K562 (cell line): ENCODE results near the gene DDR1. TPM values are rescaled to one million over a fixed set of nuclear protein-coding genes. Genes with fewer than 3 reads are reported as not detected.

Experiments
- ARHGAP35 ChIP-seq: fragments of 450-650 bp; IDR thresholded peaks from 2 replicates; pipeline ENCODE4 v1.6.1; 2018; ENCODE audit not compliant: partially characterized antibody
- ATF4 ChIP-seq: fragments of 450-650 bp; formaldehyde crosslinking; IDR thresholded peaks from 2 replicates; pipeline ENCODE4 v1.4.0; 2022; ENCODE audit warnings: mild to moderate bottlenecking, moderate library complexity
- BCOR ChIP-seq: fragments of 450-650 bp; IDR thresholded peaks from 2 replicates; pipeline ENCODE4 v1.6.1; 2016
- BHLHE40 ChIP-seq: IDR thresholded peaks from 2 replicates; pipeline ENCODE4 v1.6.1; 2011; ENCODE audit warnings: low read length, improper control_type of control experiment
- BRCA1 ChIP-seq, 2 experiments: fragments of 450-650 bp in 1 of 2; sonication (generic) in 1 of 2; formaldehyde crosslinking in 1 of 2; IDR thresholded peaks; 2 replicates each; pipeline versions ENCODE4 v1.5.0 to v1.6.1; 2017 to 2020; ENCODE audit warnings: mild to moderate bottlenecking in 1 of 2, missing genetic modification reagents in 1 of 2
- ESRRA ChIP-seq: fragments of 450-650 bp; IDR thresholded peaks from 2 replicates; pipeline ENCODE4 v1.6.1; 2014; ENCODE audit warnings: low read depth, mild to moderate bottlenecking, moderate library complexity, borderline replicate concordance
- FOXA1 ChIP-seq: fragments of 450-650 bp; IDR thresholded peaks from 2 replicates; pipeline ENCODE4 v1.6.1; 2016; ENCODE audit warnings: mild to moderate bottlenecking, borderline replicate concordance
- FOXA3 ChIP-seq, 2 experiments: fragments of 450-650 bp in 1 of 2; sonication (generic) in 1 of 2; formaldehyde crosslinking; IDR thresholded peaks in 1 of 2; conservative IDR thresholded peaks in 1 of 2; 2 replicates each; pipeline versions ENCODE4 v1.4.0 to v1.8.0; 2020 to 2022; ENCODE audit warnings: mild to moderate bottlenecking in 2 of 2, missing genetic modification reagents in 1 of 2
- IFI16 ChIP-seq: fragments of 250-450 bp; sonication (Bioruptor Pico); IDR thresholded peaks from 2 replicates; pipeline ENCODE4 v2.1.2; 2022; ENCODE audit warnings: mild to moderate bottlenecking, inconsistent platforms
- MLLT1 ChIP-seq, 2 experiments: fragments of 450-650 bp; IDR thresholded peaks; 2 replicates each; pipeline ENCODE4 v1.6.1; 2016
- MYC ChIP-seq, 2 experiments: fragments of 250-450 bp in 1 of 2; sonication (Bioruptor Pico) in 1 of 2; IDR thresholded peaks; 2 replicates each; pipeline versions ENCODE4 v1.5.1 to v1.6.1; 2012 to 2021; ENCODE audit warnings: low read depth in 2 of 2, borderline replicate concordance in 1 of 2, improper control_type of control experiment in 1 of 2, low read length in 1 of 2, mild to moderate bottlenecking in 1 of 2, moderate library complexity in 1 of 2
- PRPF4 ChIP-seq: fragments of 200-400 bp; formaldehyde crosslinking; IDR thresholded peaks from one replicate; pipeline ENCODE4 v1.6.1; 2017; ENCODE audit warnings: low read length, low read depth, mild to moderate bottlenecking; ENCODE audit not compliant: insufficient read depth, poor library complexity, severe bottlenecking
- SAP30 ChIP-seq: fragments of 200-600 bp; sonication (generic); IDR thresholded peaks from 2 replicates; pipeline ENCODE4 v1.6.1; 2012; ENCODE audit warnings: borderline replicate concordance, low read depth, mild to moderate bottlenecking, moderate library complexity, low read length, control low read depth, inconsistent platforms; ENCODE audit not compliant: insufficient read depth, poor library complexity, severe bottlenecking
- ZNF134 ChIP-seq: fragments of 250-450 bp; sonication (Bioruptor Pico); conservative IDR thresholded peaks from 2 replicates; pipeline ENCODE4 v1.4.0; 2020
- polyA plus RNA-seq, 8 experiments: library from polyadenylated mRNA; depleted of rRNA in 4 of 8; stranded (reverse) in 5 of 8; unstranded in 3 of 8; fragments of >200 nt; fragmentation: Nextera tagmentation in 2 of 8; fragmentation: Illumina TruSeq in 1 of 8; extraction: Ambion mirVana in 2 of 8; extraction: Trizol in 1 of 8; gene quantifications; 2 replicates each; pipeline versions ENCODE4 v1.2.1 to v1.2.3, GENCODE V29; 2011 to 2014; ENCODE audit warnings: inconsistent platforms in 1 of 8, missing spikeins in 1 of 8
- total RNA-seq, 7 experiments: library from RNA; depleted of rRNA in 6 of 7; stranded (reverse); fragments of >200 nt in 6 of 7; fragmentation: Illumina TruSeq in 2 of 7; extraction: Trizol in 2 of 7; gene quantifications; 2 replicates each; pipeline versions ENCODE4 v1.2.1 to v1.2.3, GENCODE V29; 2011 to 2021; ENCODE audit warnings: low replicate concordance in 1 of 7
- TF ChIP-seq, protein P1 (sequence below): sonication (generic); formaldehyde crosslinking; IDR thresholded peaks from 2 replicates; pipeline ENCODE4 v1.8.0; 2023; ENCODE audit warnings: missing genetic modification reagents, mild to moderate bottlenecking, borderline replicate concordance
- TF ChIP-seq, protein P2 (sequence below): fragments of 250-450 bp; sonication (Bioruptor Pico); IDR thresholded peaks from 2 replicates; pipeline ENCODE4 v1.4.0; 2020; ENCODE audit warnings: mild to moderate bottlenecking, moderate library complexity

Gene DDR1
- total and polyA plus RNA-seq, 9 of the 15 experiments (the other 6 are each of a cell fraction or from before 2014, with no cell fraction given), result 1.4 to 44.6 (median 12.2) TPM

GRCh38 chr6:30841644-30842504 is 42.4 kb upstream of the DDR1 start (continued):
- TF ChIP-seq ZNF134 (CRISPR knock-in tag) (0 out of 2 replicates have a peak, but pooled peaks have one; percentile 23), ARHGAP35 (no peak), BRCA1 (IDR thresholded peaks at IDR 0.05) (no peak), BRCA1 (CRISPR knock-in tag; IDR thresholded peaks at IDR 0.05) (no peak), MYC (IDR thresholded peaks at IDR 0.05; ENCODE audit: low read depth, low read length) (0 out of 2 replicates have a peak, but pooled peaks have one; percentile 43), MYC (CRISPR knock-in tag; IDR thresholded peaks at IDR 0.05; ENCODE audit: borderline replicate concordance, low read depth) (no peak), BHLHE40 (peak; percentile 55), FOXA1 (no peak), ATF4 (no peak), ESRRA (peak; percentile 72; the same call in 1 of the 2 replicates), BCOR (peak; percentile 21; the same call in 1 of the 2 replicates), PRPF4 (no peak), FOXA3 (CRISPR knock-in tag; conservative IDR thresholded peaks at IDR 0.05 in 1 of 2, IDR thresholded peaks at IDR 0.05 in 1 of 2) (no peak), IFI16 (CRISPR knock-in tag) (no peak), MLLT1 (IDR thresholded peaks at IDR 0.05) (no peak), SAP30 (no peak)
- TF ChIP-seq, protein P1, sequence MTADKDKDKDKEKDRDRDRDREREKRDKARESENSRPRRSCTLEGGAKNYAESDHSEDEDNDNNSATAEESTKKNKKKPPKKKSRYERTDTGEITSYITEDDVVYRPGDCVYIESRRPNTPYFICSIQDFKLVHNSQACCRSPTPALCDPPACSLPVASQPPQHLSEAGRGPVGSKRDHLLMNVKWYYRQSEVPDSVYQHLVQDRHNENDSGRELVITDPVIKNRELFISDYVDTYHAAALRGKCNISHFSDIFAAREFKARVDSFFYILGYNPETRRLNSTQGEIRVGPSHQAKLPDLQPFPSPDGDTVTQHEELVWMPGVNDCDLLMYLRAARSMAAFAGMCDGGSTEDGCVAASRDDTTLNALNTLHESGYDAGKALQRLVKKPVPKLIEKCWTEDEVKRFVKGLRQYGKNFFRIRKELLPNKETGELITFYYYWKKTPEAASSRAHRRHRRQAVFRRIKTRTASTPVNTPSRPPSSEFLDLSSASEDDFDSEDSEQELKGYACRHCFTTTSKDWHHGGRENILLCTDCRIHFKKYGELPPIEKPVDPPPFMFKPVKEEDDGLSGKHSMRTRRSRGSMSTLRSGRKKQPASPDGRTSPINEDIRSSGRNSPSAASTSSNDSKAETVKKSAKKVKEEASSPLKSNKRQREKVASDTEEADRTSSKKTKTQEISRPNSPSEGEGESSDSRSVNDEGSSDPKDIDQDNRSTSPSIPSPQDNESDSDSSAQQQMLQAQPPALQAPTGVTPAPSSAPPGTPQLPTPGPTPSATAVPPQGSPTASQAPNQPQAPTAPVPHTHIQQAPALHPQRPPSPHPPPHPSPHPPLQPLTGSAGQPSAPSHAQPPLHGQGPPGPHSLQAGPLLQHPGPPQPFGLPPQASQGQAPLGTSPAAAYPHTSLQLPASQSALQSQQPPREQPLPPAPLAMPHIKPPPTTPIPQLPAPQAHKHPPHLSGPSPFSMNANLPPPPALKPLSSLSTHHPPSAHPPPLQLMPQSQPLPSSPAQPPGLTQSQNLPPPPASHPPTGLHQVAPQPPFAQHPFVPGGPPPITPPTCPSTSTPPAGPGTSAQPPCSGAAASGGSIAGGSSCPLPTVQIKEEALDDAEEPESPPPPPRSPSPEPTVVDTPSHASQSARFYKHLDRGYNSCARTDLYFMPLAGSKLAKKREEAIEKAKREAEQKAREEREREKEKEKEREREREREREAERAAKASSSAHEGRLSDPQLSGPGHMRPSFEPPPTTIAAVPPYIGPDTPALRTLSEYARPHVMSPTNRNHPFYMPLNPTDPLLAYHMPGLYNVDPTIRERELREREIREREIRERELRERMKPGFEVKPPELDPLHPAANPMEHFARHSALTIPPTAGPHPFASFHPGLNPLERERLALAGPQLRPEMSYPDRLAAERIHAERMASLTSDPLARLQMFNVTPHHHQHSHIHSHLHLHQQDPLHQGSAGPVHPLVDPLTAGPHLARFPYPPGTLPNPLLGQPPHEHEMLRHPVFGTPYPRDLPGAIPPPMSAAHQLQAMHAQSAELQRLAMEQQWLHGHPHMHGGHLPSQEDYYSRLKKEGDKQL (CRISPR knock-in tag), result no peak
- TF ChIP-seq, protein P2, sequence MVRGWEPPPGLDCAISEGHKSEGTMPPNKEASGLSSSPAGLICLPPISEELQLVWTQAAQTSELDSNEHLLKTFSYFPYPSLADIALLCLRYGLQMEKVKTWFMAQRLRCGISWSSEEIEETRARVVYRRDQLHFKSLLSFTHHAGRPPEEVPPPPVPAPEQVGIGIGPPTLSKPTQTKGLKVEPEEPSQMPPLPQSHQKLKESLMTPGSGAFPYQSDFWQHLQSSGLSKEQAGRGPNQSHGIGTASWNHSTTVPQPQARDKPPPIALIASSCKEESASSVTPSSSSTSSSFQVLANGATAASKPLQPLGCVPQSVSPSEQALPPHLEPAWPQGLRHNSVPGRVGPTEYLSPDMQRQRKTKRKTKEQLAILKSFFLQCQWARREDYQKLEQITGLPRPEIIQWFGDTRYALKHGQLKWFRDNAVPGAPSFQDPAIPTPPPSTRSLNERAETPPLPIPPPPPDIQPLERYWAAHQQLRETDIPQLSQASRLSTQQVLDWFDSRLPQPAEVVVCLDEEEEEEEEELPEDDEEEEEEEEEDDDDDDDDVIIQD (CRISPR knock-in tag), result no peak
